GM19455 (cell line): ENCODE results near the gene SH3TC1.

ENCODE experiments used
- ATAC-seq: cut with Tn5 transposase; IDR thresholded peaks from one replicate; pipeline ENCODE4 v1.9.1; 2021; ENCODE audit not compliant: unreplicated experiment

Gene SH3TC1

DNA sequence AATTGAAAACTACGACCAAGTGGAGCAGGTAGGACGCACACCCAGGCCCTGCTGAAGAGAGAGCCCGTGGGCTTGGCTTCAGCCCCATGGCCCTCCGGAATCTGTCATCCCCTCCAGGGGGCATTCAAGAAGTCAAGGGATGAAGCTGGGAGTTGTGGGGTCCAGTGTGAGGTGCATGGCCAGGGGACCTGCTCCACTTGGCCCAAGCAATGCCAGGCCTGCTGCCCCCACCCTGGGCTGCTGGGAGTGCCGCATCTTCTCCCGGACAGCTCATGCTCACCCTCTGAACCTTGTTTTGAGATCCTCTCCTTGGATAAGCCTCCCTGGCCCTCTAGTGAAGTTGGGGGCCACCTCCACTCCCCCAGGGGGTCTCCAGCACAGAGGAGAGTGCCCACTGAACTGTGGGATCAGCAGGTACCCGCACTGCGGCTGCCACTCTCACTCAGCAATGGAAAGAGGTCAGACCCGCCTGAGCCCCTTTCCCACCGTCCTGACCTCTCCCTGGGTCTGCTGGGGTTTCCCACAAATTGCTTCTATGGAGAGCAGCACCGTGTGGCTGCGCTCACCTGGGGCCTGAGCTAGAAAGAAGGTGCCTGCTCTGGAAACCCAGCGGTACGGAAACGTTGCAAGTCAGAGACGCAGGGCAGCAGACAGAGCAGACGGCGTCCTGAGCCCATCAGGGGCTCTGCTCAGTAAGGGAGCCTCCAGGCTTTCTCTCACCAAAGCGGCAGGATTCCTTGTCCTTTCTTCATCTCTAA is 35.5 kb upstream of the SH3TC1 start:
- ATAC-seq = no peak

- no peak for ATAC-seq
Measured at GRCh38 chr4:8164194-8164565, 34.9 kb upstream of the SH3TC1 start.

- no peak for ATAC-seq
Measured at GRCh38 chr4:8164687-8165086, 34.4 kb upstream of the SH3TC1 start.

DNA sequence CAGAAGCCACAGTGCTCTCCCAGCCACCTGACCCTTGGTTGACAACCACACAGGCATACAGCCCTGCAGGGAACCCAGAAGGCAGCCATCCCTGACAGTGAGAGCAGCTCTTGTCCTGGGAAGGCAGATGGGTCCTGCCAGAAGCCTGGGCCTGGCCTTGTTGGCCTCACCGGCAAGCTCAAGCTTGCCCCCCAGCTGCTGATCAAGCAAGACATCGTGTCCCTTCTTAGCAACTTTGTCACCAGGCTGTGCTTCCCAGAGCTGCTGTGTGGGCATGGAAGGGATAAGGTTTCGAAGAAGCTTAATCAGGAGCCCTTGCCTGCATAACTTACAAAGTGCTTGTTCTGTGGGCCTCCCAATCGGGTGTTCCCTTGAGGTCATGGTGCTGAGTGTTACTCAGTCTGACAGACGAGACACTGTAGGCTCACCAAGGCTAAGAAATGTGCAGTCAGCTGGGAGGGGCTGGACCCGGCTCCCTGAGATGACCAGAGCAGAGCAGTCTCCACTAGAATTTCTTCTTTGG is 33.7 kb upstream of the SH3TC1 start:
- ATAC-seq = no peak

DNA sequence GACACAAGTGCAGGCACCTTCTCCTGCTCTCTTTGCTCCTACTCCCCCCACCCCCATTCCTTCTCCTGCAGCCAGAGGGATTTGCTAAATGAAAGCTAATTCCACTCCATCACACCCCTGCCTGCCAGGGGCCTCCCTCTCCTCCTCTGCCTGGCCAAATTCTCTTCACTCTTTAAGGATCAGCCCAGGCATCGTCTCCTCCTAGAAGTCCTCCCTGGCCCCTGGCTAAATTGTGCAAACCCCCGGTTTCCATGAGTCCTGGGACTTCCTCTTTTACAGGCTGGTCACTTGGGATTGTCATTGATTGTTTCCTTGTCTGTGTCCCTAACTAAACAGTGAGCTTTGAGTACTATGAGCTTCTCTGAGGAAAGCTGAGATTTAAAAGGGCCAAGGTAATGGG is 31.8 kb upstream of the SH3TC1 start:
- no peak for ATAC-seq

DNA sequence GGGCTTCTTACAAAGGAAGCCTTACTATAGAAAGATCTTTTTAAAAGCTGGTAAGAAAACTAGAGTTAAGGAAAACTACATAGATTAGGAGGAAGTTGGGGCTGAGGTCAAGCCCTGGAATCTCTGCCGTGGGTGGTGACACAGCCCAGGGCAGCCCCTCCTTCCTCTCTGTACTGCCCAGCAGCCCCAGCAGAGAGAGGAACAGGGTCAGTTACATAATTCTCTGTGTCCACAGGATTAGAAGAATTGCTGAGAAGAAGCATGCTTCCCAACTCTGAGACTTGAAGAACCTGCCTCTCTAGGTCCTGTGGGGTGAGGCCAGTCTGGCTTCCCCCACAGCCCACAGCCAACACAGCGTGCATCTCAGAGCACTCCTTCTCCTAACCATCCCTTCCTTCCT is 31.3 kb upstream of the SH3TC1 start:
- ATAC-seq = no peak

GRCh38 chr4:8168232-8168631 is 30.9 kb upstream of the SH3TC1 start:
- no peak for ATAC-seq

DNA sequence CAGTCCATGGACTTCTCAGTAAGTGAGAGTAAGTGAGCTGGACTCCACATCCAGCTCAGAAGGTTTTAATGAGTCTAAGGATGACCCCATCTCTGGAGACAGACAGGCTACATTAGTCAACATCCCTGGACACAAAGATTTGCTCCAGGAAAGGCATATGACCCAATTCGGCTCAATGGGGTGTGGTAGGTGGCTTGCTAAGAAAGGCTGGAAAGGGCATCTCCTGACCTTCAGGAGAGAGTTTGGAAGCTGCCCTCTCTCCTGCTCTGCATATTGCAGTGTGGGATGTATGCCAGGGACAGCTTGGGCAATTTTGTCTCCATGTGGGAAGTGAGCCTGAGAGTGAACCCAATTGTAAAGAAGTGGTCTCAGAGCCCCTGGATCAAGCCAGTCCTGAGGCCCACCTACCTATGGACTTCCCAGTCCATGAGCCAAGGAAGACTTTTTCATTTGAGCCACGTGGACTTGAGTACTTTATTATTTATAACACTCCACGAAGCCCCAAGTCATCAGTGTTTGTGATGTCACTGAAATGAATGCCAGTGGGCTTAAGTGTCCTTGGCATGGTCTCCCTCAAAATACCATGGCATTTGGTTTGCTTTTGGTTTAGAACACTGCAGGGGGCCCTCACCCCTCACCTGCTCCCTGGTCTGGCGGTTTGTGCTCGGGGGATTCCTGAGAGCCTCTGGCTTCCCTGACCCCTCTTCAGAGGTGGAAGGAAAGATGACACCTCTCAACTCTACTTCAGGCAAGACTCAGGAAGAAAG is 30.1 kb upstream of the SH3TC1 start:
- ATAC-seq = no peak

GRCh38 chr4:8169763-8170162 is 29.3 kb upstream of the SH3TC1 start:
- no peak for ATAC-seq

DNA sequence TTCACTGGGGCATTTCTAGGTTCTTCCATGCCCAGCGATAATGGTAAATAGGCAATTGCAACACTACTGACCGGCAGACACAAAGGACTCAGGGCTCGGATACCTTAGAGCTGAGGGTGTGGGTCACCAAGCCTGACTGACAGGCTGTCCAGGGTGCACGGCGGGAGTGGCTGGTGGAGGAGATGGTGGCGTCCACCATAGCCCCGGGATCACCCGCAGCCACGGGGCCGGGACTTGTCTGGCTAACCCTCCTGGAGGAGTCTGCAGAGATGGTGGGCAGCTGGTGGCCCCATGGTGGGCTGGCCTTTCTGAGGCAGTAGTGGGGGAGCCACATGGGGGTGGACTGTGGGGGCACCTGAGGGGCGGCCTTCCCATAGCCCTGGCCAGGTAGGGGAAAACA is 28.7 kb upstream of the SH3TC1 start:
- no peak for ATAC-seq

DNA sequence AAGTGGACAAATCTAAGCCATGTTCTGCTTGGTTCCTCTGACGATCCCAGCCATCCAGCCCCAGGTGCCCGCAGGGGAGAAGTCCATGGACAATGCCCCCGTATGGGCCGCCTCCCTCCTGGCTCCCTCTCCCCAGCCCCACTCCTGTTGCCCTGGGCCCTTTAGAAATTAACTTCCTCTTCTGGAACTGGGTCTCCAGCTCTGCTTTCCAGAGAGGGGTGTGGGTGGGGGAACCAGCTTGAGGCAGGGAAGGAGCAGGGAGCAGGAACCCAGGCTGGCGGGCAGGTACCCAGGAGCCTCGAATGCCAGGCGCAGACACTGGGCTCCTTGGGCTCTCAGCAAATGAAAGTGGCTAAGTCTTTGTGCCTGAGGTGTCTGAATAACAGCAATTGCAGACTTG is 27.8 kb upstream of the SH3TC1 start:
- no peak for ATAC-seq

DNA sequence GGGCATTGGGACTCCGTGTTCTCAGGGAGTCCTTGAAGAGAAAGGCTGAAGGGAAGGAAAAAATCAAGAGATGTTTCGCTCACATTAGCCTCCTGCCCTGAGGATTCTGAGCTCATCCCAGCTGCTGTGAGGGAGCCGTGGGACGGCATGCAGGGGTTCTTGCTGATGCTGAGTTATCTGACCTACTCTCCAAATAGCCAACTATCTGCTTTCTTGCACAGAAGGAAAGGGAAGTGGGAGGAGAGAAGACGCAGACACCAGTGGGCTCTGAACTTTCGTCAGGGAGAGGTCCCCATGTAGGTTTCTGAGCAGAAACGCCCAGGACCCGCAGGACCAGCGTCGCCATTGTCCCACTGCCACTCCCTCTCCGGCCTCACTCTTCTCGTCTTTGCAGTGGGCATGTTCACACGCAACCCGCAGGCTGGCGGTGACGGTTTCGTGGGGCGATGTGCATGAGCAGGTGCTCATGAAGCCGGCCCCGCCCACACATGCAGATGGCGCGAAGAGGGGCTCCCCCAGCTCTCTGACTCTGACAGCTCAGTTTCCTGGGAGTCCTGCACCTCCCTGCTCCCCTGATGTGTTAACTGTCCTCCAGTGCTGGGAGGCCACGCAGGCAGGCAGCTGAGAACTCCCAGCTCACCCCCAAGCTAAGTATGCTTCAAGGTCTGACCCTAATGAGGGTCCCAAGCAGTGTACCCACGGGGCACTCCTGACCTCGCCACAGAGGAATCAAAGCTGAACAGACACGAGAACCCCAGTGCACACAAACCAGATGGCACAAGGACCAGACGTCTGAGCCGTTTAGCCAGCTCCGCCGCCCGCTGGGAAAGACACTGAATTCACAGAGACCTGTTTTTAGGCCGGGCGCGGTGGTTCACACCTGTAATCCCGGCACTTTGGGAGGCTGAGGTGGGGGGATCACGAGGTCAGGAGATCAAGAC is 26.8 kb upstream of the SH3TC1 start:
- ATAC-seq = peak; percentile 69

- ATAC-seq = no peak
Measured at GRCh38 chr4:8173492-8174242, 25.4 kb upstream of the SH3TC1 start.

DNA sequence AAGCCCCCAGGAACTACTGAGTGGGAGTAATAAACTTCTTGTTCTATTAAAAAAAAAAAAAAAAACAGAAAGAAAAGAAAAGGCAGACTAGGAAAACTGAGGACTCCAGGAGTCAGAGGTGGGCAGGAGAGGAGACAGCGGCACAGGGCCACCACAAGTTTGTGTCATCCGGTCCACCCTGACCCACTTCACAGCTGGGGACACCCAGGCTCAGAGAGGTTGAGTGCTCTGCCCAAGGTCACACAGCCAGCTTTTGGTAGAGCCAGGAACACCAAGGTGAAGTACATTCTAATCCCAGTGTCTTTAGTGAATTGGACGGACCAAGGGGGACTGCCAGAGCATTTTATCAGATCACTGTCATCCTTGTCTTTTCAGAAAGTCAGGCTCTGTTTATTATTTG is 24.1 kb upstream of the SH3TC1 start:
- ATAC-seq = no peak

DNA sequence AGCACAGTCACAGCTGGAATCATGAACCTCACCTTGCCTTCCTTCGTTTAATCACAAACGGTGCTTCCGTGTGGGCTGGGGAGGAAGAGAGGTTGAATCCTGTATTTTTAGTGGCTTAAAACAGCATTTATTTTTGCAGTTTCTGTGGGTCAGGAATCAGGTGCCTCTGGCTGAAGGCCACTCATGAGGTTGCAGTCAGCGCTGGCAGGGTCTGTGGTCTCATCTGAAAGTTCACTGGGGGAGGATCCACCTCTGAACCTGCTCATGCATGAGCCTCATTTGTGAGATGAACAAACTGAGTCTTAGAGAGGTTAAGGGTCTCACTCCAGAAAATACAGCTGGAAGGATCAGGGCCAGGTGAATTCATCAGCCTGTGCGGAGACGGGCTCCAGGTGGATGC is 23.4 kb upstream of the SH3TC1 start:
- ATAC-seq = no peak

- peak; percentile 54 for ATAC-seq
Measured at GRCh38 chr4:8176547-8177399, 22.3 kb upstream of the SH3TC1 start.

- no peak for ATAC-seq
Measured at GRCh38 chr4:8177552-8177951, 21.5 kb upstream of the SH3TC1 start.

DNA sequence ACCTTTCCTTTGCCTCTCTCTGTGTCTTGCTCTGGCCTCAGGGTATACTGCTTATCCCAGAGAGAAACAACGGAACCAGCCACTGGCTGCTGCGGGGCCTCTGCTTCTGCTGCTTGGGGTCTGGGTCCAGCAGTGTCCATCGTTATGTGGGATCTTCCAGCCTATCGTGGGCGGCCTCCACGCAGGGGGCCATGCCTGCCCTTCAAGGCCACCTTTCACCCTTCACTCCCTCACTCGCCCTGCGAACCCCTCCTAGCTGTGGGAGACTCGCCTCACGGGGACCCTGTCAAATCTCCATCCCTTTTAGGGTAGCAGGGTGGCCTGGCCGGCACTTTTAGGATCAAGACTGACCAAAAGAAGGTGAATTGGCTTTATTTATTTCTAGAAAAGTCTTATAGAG is 21.1 kb upstream of the SH3TC1 start:
- ATAC-seq = no peak

GRCh38 chr4:8179074-8179473 is 20.0 kb upstream of the SH3TC1 start:
- no peak for ATAC-seq

DNA sequence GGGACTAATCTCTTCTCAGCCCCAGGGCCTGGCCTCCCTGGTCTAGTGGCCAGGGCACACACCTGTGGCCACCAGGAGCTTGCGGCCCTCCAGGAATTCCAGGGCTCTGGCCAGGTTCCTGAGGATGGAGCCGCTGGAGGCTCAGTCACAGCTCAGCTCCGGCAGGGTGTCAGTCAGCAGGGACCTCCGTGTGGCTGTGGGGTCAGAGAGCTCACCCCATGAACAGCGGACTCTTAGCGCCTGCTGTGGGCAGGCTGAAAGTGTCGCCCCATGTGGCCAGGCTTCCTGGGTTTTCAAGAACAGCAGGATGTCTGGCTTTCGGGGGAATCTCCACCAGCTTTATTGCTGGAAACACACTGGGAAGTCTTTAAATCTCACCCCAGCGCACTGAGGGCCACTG is 19.3 kb upstream of the SH3TC1 start:
- ATAC-seq = no peak
